ENCODE results near the gene DENND10.
"Not testable (repeated sequence)": the region's sequence is repeated elsewhere in the genome, so short reads cannot be mapped to it uniquely, and the experiment has no call there.

Gene DENND10, protein sequence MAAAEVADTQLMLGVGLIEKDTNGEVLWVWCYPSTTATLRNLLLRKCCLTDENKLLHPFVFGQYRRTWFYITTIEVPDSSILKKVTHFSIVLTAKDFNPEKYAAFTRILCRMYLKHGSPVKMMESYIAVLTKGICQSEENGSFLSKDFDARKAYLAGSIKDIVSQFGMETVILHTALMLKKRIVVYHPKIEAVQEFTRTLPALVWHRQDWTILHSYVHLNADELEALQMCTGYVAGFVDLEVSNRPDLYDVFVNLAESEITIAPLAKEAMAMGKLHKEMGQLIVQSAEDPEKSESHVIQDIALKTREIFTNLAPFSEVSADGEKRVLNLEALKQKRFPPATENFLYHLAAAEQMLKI

DNA sequence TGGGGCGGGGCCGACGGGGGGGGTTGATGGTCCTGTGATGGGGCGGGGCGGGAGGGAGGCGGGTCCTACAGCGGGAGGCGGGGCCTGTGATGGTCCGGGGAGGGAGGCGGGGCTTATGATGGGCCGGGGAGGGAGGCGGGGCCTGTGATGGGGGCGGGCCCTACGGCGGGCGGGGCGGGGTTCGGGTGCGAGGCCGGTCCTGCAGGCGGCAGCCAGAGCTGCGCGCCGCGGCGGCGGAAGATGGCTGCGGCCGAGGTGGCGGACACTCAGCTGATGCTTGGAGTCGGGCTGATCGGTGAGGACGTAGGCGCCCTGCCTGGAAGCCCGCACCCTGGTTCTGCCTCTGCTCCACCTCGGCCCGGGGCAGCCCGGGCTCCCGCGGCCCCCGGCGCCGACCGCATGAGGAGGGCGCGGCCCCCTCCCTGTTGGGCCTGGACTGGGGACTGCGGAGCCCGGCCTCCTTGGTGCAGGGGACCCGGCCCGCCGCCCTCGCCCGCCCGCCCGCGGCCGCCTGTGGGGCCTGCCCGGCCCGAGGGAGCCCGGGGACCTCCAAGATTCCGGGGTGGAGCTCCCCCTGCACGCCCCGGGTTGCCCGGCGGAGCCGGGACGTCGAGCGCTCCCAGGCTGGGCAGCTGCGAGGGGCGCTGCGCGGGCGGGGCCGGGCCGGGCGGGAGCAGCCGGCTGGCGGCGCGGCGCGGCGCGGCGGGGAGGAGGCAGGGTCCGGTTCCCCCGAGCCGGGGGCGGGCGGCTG lies at the start of gene DENND10:
TSS of gene DENND10 (plus strand) at position 211 of the 751 bp plus-strand sequence. CDS start at position 241, 30 bp downstream.
- peak; percentile 78 for DNase-seq (ENCODE audit: low spot score)

DNA sequence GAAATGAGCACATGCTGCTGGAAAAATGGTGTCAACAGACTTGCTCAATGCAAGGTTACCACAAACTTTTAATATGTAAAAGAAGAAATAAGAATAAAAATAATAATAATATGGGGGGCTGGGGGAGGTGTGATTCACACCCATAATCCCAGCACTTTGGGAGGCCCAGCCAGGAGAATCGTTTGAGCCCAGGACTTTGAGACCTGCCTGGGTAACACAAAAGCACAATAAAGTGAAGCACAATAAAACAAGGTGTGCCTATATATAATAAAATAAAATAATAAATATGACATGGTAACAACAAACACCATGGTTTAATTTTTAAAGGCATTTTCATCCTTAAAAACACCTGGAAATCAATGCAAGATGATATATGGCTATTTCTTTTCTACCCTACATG lies 48.4 kb upstream of the DENND10 start:
- DNase-seq (ENCODE audit: low spot score): no peak

DNA sequence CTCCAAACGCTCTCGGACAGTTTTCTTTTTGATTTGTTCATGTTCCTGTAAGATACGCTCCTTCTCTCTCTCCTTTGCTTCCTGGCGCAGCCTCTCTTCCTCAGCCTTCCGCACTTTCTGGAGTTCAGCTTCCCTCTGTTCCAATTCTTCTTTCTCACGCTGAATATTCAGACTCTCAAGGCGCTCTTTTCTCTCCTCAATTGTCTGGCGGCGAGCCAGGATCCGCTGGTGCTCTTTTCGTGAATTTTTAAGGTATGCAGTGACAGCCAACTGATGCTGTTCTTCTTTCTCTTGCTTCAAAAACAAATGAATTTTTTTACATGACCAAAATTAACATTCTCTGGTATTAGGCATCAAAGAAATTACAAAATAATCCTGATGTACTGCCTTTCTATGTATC lies 45.9 kb upstream of the DENND10 start:
- DNase-seq (ENCODE audit: low spot score): no peak

DNA sequence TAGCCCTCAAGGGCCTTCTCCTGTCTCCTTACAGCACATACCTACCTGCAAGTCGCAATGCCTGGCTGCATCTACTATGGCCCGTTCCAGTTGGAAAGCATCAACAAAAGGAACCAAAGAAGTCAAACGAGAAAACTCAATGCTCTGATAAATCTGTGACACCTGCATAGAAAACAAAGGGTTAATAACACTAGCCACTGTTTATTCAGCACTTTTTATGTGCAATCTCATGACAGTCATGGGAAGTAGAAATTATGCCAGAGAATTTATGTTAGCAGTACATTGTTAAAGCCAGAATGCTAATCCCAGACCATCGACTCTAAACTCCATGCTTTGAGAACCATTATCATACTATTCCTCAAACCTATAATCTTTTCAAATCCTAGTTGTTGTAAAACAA lies 44.4 kb upstream of the DENND10 start:
- no peak for DNase-seq (ENCODE audit: low spot score)

DNA sequence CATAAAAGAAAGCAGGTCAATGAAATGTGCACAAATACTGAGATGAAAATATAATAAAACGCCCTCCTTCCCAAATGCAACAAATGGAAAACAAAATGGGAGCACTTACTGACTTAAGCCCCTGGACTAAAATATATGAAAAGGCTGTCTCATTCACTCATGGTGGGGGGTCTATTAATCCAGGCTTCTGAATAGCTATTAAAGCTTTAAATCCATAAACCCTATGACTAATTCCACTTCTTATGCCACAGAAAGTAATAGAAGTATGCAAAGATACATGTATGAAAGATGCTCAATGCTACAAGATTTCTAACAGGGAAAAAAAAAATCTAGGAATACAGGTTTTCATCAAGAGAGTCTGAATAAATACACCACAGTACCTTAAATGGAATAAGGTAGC lies 43.8 kb upstream of the DENND10 start:
- DNase-seq (ENCODE audit: low spot score): no peak

DNA sequence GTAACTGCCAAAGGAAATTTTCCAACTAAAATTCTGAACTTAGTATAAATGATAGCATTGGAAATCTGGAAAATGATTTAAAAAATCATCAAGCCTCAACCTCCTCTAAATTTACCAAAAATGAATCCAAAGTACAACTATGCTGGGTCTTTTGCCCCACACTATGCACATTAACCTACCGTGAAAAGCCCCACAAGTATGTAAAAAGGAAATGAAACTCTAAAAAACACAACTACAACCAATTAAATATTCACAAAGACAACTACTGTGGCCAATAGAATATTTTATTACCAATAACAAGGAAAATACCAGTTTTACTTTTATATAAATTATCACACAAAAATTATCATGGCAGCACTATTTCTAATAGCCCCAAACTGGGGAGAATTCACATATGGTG lies 42.6 kb upstream of the DENND10 start:
- DNase-seq (ENCODE audit: low spot score): no peak

DNA sequence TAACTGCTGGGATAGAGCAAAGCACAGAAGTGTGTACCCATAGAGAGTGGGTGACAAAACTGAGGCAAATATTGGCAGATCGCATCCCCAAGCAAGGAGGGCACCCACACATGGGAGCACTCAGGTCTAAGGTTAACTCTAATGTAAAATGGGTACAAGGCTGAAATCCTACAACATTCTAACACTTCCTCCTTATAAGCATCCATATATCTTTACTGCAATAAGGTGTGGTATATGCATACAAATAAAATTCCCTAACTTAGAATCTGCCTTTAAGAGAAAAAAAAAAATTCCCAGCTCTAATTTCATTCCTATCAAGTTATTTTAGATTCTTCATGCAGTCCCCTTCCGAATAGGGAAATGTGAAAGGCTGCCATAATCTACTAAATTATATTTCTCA lies 42.0 kb upstream of the DENND10 start:
- DNase-seq (ENCODE audit: low spot score): no peak

DNA sequence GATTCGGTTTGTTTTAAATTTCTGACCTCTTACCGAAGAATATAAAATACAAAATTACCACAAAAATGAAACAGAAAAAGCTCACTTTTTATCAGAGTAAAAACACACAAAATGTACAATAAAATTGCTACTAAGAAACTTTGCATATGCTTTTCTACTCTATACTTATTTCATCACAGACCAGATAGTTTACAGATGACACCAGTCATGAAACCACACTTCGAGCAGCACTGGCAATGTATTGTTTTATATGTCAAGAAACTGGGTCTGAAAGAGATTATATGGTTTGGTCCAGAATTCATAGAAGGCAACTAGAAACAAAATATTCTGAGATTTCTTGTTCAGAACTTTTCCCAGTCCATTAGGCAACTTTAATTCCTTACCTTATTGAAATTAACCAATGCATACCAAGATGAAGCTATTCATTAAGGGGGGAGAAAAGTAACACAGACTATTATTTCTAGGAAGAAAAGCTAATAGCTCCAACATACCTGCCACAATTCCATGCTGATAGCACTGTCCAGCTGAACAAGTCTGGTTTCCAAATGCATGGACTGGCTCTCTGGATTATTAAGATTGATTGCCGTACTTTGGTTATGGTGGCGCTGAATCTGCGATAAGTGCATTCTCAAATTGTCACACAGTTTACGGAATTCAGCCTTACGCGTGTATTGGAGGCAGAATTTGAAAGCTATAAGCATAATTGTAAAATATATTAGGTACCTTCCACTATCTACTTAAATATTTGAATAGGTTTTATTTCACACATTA lies 33.3 kb upstream of the DENND10 start:
- DNase-seq (ENCODE audit: low spot score): no peak

DNA sequence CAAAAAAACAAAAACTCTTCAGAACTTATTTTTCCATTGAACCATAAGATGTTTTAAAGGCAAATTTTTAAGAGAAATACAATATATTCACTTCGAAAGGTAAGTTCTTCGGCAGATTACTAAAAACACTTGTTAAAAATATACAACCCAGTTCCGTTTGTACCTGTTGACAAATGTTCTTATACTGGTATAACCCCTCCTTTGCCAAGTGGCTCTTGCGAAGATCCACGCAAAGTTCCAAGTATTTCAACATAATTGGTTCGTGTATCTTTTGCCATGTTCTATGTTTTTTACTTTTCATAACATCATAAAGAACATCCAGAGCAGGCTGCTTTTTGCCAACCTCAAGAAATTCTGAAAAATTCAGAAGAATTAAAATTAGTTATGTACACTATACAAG lies 30.3 kb upstream of the DENND10 start:
- no peak for DNase-seq (ENCODE audit: low spot score)

DNA sequence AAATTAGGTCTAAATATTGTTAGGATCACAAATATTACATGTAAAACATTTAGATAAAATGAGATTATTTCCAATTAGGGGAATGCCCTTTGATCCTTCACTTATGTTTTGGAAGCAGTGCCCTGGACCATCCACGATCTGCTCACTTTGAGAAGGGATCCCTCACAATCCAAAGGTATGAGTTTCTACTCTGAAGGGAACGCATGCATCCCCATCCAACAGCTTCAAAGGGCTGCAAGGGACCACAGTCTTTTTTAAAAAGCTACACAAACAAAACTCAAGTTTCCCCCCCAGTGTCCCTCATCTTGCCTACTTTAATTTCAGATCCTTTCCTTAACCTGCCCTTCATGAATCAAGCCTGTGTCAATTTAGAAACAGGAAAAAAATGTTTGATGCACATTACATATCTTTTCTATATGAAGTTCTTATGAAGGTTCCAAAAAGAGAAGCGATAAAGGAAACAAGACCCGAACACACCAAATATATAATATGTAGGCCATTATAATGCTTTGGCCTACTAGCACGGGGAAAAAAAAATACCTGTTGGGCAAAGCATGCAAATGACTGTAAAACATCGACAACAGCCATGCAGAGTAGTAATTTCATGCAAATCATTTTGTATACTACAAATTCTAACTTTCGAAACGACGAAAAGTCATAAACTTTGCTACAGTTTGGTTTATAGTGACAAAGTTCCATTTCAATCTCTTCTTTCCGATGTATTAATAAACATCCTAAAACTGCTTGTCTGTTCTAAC lies 25.3 kb upstream of the DENND10 start:
- no peak for DNase-seq (ENCODE audit: low spot score)

DNA sequence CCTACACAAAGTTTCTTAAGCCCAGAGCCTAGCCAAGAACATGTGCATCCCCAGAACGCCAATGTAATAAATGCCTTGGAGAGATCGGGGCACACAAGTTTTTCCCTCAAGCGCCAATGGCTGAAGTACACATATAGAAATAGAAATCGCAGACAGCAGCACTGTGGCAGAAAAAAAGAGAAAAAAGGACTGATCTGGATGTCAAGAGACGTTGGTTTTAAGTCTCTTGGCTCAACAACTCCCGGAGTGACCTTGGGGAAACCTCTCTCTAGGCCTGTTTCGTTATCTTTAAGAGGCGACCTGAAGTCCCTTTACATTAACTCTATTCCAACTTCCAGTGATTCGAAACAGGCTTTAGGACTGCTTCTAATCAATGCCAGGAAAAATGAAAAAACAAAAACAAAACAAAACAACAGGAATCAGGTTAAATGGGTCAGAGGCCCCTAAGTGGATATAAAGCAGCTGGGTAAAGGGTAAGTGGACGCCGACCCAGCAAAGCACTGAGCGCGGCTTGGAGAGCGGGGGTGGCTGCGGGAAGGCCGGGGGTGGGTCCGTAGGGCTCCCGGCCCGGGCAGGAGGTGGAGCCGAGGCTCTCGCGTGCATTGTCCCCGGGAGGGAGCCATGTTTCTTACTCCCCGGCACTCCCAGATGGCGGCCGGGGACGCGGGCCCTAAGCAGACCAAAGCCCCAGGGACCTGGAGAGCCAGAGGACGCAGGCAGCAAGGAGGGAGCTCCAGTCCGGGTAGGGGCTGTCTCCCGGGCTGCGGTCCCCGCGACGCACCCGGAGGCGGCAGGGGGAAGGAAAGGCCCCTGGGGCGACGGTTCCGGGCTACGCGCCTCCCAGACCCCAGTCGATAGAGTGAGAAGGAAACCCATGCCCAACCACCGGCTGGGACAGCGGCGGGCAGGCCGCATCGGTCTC lies 24.1 kb upstream of the DENND10 start:
- peak; percentile 40 for DNase-seq (ENCODE audit: low spot score)

DNA sequence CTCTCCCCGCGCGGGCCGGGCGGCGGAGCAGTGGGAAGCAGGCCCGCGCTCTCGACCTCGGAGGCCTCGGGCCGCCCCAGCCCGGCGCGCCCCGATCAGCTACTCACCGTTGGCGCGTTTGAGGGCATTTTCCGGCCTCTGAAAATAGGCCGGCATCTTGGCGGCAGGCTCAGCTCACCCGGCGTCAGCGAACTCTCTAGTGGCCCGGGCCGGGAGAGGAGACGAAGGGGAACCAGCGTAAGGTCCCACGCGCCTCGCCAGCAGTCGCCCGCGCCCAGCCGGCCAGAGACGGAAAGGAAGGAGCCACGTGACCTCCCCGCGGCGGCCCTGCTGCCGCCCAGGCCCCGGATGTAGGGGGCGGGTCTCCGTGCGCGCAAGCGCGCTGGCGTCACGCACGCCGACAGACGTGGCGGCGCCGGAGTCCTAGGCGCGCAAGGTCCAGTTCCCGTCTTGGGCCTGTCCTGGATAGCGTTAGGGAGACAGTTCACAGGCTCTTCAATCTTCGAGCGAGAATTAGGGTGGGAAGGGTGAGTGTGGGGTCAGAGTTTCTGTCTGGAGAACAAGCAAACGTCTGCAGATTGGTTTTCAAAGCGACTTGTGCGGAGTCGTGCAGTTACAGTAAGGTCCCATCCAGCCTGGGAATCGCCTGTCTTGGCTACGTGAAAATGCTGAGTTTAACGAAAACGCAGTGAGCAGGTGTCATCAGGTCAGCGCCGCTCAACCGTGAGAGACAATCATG lies 23.2 kb upstream of the DENND10 start, which contains the start of gene EIF3A:
TSS of gene EIF3A (minus strand) at position 297 of the 739 bp plus-strand sequence. CDS start at position 156, 141 bp downstream.
- DNase-seq (ENCODE audit: low spot score): peak; percentile 89

DNA sequence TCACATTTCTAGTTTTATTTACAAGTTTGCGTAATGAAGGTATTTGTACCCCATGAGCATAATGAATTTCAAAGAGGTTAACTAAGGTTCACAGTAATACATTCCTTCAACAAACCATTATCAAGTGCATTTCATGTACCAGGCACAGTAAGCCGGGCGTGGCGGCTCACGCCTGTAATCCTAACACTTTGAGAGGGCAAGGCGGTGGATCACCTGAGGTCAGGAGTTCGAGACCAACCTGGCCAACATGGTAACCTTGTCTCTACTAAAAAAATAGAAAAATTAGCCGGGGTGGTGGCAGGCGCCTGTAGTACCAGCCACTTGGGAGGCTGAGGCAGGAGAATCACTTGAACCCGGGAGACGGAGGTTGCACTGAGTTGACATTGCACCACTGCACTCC lies 19.0 kb upstream of the DENND10 start:
- DNase-seq (ENCODE audit: low spot score): no peak

DNA sequence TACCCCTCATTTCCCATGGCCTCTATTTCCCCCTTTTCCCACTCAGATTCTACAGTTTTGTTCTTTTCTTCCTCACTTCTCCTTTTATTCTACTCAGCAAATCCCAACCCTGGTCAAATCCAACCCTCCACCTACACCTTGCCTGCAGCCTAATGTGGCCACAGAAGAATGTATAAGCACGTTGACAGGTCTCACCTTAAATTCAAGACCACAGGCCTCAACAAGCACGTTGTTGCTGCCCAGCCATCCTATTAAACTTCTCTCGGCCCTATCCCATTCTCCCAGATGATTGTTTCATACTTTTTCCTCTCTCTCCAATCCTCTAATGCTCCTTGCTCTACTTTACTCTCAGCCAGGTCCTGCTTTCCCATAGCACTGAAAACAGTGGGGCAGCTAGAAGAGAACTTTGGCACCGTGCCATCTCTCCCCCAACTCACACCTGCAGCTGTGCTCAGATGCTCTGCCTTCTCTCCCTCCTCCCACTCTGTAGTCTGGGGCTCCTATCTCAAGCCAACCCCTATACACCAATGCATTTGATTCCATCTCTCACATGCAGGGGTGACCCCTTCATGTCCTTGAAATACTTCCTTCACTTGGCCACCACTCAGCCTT lies 16.5 kb upstream of the DENND10 start:
- no peak for DNase-seq (ENCODE audit: low spot score)

DNA sequence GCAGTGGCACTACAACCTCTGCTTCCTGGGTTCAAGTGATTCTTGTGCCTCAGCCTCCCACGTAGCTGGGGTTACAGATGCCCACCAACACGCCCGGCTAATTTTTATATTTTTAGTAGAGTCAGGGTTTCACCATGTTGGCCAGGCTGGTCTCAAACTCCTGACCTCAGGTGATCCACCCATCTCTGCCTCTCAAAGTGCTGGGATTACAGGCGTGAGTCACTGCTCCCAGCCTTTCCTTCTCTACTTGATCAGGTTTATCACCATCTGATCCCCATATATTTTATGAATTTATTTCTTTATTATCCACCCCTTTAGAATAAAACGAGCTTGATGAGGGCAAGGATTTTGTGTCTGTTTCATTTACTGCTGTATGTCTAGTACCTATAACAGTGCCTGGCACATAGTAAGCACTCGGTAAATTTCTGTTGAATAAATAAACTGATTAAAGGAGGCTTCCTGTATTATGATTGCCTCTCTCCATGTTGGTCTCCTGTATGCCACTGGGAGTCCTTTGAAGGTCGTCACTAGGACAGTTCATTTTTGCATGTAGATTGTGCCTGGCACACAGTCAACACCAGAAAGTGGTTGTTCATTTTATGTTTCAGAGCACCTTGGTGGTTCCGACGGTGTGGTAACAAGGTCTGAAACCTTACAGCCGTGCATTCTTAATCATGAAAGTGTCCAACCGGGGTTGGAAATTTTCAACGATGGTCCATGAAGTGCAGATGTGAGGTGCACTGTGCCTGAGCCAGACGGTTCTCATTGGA lies 13.7 kb upstream of the DENND10 start:
- DNase-seq (ENCODE audit: low spot score): no peak

DNA sequence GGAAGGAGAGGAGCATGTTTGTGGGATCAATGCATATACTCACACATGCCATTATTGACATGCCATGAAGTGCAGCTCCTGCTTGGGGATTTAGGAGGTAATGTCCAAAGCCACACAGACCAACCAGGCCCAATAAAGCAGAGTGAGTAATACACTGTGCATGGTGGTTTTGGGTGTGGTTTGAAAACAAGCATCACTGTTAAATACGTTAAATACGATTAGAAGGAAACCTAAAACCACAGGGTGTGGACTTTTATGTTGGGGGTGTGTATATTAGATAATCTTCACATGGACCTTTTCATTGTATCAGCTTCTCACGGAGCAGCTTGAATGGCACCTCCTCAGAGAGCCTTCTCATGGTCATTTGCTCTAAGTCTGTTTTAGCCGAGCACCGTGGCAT lies 12.9 kb upstream of the DENND10 start:
- no peak for DNase-seq (ENCODE audit: low spot score)

DNA sequence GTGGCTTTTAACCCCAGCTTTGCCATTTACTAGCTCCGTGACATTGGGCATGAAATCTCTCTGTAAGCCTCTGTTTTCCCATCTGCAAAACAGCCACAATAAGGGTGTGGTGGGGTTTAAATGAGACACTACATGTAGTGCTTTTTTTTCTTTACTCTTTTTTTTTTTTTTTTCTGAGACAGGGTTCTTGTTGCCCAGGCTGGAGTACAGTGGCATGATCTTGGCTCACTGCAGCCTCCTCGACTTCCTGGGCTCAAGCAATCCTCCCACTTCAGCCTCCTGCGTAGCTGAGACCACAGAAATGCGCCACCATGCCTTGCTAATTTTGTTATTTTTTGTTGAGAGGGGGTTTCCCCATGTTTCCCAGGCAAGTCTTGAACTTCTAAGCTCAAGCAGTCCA lies 8.3 kb upstream of the DENND10 start:
- no peak for DNase-seq (ENCODE audit: low spot score)

DNA sequence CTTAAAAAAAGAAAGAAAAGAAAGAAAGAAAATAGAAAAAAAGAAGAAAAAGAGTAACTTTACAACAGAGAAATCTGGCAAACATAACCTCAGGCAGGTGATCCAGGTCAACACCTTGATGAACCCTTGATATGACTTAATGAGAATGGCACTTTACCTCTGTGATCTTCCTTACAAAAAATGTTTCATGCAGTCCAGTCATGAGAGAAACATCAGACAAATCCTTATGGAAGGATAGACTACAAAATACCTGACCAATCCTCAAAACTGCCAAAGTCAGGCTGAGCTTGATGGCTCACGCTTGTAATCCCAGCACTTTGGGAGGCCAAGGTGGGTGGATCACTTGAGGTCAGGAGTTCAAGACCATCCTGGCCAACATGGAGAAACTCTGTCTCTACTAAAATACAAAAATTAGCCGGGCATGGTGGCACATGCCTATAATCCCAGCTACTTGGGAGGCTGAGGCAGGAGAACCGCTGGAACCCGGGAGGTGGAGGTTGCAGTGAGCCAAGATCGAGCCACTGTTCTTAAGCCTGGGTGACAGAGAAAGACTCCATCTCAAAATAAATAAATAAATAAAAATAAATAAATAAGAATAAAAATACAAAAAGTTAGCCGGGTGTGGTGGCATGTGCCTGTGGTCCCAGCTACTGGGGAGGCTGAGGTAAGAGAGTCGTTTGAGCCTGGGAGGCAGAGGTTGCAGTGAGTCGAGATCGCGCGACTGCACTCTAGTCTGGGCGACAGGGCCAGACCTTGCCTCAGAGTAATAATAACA lies 7.1 kb upstream of the DENND10 start:
- DNase-seq (ENCODE audit: low spot score): not testable (repeated sequence)

Measured in cerebellar cortex (tissue), 1 donor.